ENCODE data around the gene C2orf68.

The C2orf68 gene

DNA sequence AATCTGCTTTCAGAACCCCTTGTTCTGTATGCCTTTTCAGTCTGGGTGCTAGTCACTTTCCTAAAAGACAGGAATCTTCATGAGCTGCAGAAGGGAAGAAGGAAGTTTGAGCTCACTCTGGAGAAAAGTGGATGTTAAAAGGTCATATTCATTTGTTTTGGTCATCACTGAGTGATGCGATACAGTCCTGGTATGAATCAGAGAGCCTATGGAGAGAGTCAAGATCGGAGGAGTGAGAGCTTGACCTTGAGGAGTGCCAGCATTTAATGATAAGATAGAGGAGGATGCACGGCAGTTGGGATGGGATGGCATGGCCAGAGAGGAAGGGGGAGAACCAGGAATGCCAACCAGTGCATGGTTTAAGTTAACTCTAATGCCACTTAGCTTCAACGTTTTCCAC is 23.8 kb upstream of the C2orf68 start:
- H3K27ac ChIP-seq: no peak overlapping the region
- TF ChIP-seq, protein P1, sequence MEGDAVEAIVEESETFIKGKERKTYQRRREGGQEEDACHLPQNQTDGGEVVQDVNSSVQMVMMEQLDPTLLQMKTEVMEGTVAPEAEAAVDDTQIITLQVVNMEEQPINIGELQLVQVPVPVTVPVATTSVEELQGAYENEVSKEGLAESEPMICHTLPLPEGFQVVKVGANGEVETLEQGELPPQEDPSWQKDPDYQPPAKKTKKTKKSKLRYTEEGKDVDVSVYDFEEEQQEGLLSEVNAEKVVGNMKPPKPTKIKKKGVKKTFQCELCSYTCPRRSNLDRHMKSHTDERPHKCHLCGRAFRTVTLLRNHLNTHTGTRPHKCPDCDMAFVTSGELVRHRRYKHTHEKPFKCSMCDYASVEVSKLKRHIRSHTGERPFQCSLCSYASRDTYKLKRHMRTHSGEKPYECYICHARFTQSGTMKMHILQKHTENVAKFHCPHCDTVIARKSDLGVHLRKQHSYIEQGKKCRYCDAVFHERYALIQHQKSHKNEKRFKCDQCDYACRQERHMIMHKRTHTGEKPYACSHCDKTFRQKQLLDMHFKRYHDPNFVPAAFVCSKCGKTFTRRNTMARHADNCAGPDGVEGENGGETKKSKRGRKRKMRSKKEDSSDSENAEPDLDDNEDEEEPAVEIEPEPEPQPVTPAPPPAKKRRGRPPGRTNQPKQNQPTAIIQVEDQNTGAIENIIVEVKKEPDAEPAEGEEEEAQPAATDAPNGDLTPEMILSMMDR (conservative IDR thresholded peaks at IDR 0.05; ENCODE audit: low read depth): no peak
- no peak for DNase-seq (ENCODE audit: low spot score)
- ChIA-PET CTCF (interaction anchor here (0.7 to 3.0 kb wide), 2 partner anchors 14 to 15 kb away, joined by 6 to 17 read pairs; no protein-coding TSS in a partner anchor), POLR2A (ENCODE audit: low non-redundant PET) (interaction anchor here (0.5 kb wide), 1 partner anchor 60 kb away, joined by 4 read pairs; no protein-coding TSS in a partner anchor)

DNA sequence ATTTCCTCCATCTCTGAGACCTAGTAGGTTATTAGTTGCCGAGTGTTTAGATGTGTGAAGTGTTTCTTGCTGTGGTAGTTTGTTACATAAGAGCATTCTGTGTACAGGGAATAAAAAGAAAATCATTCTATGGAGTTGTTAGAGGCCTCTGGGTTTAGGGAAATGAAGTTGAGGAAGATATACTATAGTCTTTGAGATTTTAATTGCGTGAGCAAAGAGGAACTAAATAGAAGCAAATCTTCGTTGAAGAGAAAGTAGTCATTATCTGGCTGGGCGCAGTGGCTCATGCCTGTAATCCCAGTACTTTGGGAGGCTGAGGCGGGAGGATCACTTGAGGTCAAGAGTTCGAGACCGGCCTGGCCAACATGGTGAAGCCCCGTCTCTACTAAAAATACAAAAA is 23.1 kb upstream of the C2orf68 start:
- TF ChIP-seq, protein P1 (conservative IDR thresholded peaks at IDR 0.05; ENCODE audit: low read depth): no peak
- ChIA-PET POLR2A (ENCODE audit: low non-redundant PET) (no interaction called here), CTCF (interaction anchor here (0.7 kb wide), 1 partner anchor 477 kb away, joined by 3 read pairs; no protein-coding TSS in a partner anchor)
- no peak overlapping the region for H3K27ac ChIP-seq
- DNase-seq (ENCODE audit: low spot score): no peak

DNA sequence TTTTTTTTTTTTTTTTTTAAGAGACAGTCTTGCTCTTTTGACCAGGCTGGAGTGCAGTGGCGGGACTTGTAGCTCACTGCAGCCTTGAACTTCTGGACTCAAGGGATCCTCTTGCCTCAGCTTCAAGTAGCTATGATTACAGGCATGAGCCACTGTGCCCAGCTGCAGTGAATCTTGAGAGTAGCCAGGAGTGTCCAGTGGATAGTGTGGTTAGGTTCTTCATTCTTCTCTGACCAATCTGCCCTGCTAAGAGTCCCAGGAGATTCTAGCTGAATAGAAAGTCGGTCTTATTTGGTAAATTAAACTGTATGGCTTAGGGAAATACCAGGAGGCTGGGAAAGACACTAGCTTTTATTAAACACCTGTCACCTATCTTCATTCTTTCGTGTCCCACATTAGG is 19.4 kb upstream of the C2orf68 start:
- no peak overlapping the region for H3K27ac ChIP-seq
- TF ChIP-seq, protein P1 (conservative IDR thresholded peaks at IDR 0.05; ENCODE audit: low read depth): no peak
- no peak for DNase-seq (ENCODE audit: low spot score)
- CTCF ChIA-PET: interaction anchor here (0.6 kb wide), 1 partner anchor 439 kb away, joined by 3 read pairs; no protein-coding TSS in a partner anchor
- POLR2A ChIA-PET (ENCODE audit: low non-redundant PET): interaction anchor here (0.7 to 1.0 kb wide), 2 partner anchors 12 to 325 kb away, joined by 5 to 9 read pairs; no protein-coding TSS in a partner anchor

DNA sequence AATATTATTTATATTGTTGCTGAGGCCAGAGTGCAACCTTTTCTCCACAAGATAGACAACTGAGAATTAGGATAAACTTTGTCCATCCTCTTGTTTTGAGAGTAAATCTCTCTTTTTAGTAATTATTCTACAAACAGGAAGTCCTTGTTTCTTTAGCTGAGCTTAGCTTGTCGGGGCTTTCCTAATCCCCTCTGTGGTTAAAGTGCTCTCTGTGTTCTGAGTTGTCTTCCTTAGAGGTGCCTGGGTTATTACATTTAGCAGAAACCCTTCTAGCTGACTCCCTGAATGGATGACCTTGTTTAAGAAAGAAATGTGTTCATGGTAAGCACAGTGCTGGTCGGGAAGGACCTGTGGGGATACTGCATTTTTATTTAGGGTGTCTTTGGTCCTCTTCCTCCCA is 16.8 kb upstream of the C2orf68 start:
- no peak for DNase-seq (ENCODE audit: low spot score)
- POLR2A ChIA-PET (ENCODE audit: low non-redundant PET): no interaction called here
- TF ChIP-seq, protein P1 (conservative IDR thresholded peaks at IDR 0.05; ENCODE audit: low read depth): no peak
- no peak overlapping the region for H3K27ac ChIP-seq
- CTCF ChIA-PET: interaction anchor here (3.0 kb wide), 1 partner anchor 8 kb away, joined by 12 read pairs; no protein-coding TSS in a partner anchor

DNA sequence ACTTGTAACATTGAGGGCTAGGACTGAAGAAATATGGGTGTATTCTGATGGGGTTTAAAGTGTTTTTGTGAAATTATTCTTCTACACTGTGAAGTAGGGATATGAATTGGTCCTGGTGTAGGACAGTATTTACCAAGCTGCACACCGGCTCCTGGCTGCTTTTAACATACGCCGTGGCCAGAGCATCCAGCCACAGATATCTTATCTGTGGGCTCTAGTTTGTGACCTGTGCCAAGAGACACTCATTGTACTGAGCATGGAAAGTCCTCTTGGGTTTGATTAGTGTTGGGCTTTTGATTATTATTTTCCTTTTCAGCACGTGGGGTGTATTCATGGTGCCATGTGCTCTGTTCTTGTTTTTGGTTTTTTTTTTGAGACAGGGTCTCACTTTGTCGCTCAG is 12.1 kb upstream of the C2orf68 start:
- TF ChIP-seq, protein P1 (conservative IDR thresholded peaks at IDR 0.05; ENCODE audit: low read depth): no peak
- H3K27ac ChIP-seq: no peak overlapping the region
- DNase-seq (ENCODE audit: low spot score): no peak
- ChIA-PET CTCF (interaction anchor here (1.1 kb wide), 1 partner anchor 13 kb away, joined by 4 read pairs; no protein-coding TSS in a partner anchor), POLR2A (ENCODE audit: low non-redundant PET) (no interaction called here)

DNA sequence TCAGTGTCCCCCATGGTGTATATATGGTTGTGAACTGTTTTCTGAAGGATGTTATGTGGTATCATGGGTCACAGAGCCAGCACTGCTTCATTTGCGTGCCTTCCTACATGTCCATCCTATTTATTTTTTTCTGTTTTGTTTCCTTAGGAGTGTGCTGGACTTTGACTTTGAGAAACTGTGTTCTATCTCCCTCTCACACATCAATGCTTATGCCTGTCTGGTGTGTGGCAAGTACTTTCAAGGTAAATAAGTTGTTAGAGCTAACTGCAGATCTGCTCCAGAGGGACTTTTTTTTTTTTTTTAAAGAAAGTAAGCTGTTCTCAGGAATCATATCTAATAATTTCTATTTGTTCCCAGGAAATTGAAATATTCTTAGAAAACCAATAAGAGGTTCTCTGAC is 9.5 kb upstream of the C2orf68 start:
- TF ChIP-seq, protein P1 (conservative IDR thresholded peaks at IDR 0.05; ENCODE audit: low read depth): no peak
- DNase-seq (ENCODE audit: low spot score): no peak
- ChIA-PET POLR2A (ENCODE audit: low non-redundant PET) (no interaction called here), CTCF (interaction anchor here (0.6 to 0.7 kb wide), 2 partner anchors 24 to 243 kb away, joined by 3 to 6 read pairs; no protein-coding TSS in a partner anchor)
- H3K27ac ChIP-seq: no peak overlapping the region
